Colon (tissue), 2 donors: ENCODE measurements around the gene MAMLD1.

Experiments
- FAIRE-seq: peaks from 2 replicates; lab custom pipeline; 2012; peaks lifted over from hg19 to GRCh38; lab: Jason Lieb, UNC
- donor health status: control.
- donor health status: control.

The MAMLD1 gene

GRCh38 chrX:150502979-150503897 is 140.1 kb downstream of the MAMLD1 start:
- FAIRE-seq, result no peak

DNA sequence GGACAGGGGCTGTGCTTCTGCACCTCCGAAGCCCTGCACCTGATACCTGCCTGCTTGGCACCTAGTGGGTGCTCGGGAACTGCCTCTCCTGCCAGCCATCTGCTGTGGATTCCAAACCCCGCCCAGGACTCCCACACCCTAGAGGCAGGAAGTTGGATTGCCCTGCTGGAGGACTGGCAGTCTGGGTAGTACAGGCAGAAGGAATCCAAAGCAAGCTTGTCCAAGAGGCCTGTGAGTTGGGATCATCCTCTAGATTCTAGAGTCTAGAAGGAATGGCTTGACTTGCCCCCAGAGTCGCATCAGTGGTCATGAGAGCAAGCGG is 140.7 kb downstream of the MAMLD1 start:
- no peak for FAIRE-seq

DNA sequence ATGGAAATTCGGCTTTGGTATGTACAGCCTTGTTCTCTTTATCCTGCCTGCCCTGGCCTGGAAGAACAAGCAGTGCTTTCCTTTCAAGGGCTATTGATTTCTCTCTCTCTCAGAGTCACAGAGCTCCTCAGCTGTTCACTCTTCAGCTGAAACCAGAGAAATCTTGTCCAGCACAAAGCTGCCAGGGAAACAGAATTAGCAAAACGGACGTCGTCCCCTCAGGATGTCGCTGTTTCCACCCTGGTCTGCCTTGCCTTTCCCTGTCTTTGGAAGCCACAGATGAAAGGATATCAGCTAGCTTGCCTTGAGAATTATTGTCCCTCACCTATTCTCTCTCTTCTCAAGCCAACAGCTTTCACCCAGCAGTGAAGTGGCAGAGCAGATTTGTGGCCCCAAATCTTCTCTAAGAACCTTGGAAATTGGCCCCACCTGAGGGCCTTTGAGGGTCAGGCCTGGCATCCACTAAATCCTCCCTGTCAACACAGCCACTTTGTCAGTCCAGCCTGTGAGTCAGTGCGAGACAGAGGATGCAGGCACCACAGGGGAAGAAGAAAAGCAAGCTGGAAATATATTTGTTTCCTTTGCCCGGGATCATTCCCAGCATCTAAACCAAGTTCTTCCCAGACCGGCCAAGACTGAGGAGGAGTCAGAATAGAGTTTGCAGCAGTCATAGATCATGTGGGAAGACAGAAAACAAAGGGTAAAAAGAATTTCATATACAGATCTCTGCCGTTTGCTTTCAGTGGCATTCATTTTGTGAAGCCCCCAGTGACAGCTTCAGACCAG is 141.5 kb downstream of the MAMLD1 start:
- FAIRE-seq, result no peak

DNA sequence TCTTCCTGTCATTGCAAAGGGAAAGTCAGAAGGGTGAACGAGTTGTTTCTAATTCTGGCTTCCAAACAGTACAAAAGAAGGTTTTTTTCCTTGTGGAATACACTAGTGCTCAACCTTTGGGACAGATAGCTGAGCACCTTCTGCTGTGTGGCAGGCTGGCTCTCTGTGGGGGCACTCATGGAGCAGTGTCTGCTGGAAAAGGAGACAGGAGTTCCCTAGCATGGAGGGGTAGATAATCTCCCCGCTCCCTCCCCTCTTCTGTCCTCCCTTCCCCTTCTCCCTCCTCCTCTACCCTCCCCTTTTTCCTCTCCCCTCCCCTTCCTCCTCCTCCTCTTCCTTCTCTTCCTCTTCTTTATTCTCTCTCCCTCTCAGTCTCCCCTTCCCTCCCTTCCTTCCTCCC is 142.9 kb downstream of the MAMLD1 start:
- no peak for FAIRE-seq

DNA sequence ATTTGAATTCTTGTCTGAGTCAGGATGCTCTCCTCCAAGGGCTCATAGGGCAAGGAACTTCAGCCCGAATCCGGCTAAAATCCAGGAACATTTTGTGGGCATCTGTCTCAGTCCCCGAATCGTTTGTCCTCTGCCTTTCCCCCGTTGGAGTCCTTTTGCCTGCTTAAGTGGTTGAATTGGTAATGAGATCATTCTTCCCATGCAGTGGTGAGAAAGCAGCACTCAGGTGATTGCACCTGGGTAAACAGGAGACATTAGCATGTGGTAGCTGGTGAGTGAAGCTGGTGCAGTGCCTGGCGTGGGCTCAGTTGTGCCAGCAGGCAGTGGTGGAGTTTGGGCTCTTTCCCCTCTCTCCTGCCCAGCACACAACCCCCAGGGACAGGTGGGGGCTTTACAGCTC is 143.4 kb downstream of the MAMLD1 start:
- no peak for FAIRE-seq

- no peak for FAIRE-seq
Observed at GRCh38 chrX:150507251-150507856, 144.2 kb downstream of the MAMLD1 start.

DNA sequence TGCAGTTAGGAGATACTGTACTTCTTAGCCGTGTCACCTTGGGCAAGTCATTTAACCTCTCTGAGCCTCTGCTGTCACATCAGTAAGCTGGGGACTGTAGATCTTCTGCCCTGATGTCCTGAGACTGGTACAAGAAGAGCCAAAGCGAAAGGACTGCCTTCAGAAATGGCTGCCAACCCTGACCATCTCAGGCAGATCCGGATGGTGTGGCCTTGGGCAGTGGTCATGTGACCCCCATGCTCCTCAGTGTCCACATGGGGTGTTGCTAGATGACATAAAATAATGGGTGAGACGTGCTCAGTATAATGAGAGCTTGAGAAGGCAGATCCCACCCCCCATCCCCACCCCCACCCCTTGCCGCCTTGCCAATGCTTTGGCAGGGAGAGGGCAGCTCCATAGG is 144.9 kb downstream of the MAMLD1 start:
- no peak for FAIRE-seq

DNA sequence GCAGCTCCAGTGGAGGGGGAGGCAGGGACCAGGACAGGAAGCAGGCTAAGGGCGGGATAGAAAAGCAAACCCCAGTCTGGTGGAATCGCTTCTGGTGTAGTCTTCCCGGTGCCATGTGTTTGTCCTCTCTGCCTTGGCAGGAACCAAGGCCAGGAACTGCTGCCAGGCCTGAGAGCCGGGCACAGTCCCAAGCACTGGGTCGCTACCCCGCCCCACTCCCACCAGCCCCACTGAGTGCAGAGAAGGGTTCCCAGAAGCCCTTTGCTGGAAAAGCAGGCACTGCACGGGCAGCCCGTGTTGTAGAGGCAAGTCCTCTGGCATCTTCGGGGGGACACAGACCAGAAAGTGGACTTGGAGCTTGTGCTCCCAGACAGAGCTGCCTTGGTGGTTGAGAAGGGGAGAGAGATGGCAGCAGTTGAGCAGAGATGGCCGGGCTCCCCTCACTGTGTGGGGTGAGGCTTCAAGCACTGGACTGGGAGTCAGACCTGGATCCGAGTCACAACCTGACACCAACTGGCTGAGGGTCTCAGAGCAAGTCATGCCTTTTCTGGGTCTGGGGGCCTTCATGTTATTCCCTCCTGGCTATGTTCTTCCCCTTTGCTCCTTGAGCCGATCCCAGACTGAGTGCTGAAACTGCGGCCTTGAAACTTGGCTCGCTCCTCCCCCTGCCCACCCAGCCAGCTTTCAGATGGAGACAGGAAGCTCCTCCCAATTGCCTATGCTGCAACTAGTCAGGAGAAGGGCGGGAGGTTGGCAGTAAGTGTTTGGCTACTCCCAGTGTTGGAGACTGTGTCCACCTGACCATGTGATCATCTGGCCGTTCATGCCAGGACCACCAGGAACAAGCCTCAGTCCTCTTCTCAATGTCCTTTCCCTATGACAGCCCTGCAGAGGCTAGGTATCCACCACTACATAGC is 145.6 kb downstream of the MAMLD1 start:
- FAIRE-seq, result no peak

DNA sequence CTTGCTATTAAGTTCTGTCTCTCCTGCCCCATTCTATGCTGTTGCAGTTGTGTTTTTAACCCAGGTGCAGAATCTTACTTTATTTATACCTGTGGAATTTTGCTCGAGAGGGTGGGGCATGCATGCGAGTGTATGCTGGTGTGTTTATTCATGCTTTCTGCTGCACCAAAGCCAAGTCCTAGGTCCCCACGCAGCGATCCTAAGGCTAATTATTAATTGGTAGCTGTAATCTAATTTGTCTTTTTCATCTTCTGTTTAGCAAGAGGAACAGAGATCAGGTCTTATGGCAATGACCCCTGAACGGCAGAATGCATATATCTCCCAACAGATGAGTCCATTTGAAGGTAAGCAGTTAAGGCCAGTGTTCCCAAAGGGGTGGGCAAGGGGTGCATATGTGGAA is 146.6 kb downstream of the MAMLD1 start:
- no peak for FAIRE-seq

DNA sequence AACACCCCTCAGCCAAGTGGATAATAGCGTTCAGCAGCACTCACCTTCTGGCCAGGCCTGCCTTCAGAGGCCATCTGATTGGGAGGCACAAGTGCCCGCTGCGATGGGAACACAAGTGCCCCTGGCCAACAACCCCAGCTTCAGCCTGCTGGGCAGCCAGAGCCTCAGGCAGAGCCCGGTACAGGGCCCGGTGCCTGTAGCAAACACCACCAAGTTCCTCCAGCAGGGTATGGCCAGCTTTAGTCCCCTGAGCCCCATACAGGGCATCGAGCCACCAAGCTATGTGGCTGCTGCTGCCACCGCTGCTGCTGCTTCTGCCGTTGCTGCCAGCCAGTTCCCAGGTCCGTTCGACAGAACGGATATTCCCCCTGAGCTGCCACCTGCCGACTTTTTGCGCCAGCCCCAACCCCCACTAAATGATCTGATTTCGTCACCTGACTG is 149.4 kb downstream of the MAMLD1 start:
- no peak for FAIRE-seq

DNA sequence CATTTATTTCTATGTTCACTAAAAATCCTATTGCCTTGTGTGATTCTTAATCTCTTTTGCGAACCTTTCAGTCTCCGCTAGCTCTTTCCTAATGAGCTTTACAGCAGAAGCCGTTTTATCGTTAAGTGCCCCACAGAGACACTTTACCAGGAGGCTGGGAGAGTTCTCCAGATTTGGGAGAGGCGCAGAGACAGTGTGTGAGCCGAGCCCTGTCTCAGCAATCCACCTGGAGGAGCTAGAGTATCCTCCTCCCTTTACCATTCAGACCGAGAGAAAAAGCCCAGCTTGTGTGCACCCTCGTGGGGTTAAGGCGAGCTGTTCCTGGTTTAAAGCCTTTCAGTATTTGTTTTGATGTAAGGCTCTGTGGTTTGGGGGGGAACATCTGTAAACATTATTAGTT is 150.4 kb downstream of the MAMLD1 start:
- FAIRE-seq, result no peak

DNA sequence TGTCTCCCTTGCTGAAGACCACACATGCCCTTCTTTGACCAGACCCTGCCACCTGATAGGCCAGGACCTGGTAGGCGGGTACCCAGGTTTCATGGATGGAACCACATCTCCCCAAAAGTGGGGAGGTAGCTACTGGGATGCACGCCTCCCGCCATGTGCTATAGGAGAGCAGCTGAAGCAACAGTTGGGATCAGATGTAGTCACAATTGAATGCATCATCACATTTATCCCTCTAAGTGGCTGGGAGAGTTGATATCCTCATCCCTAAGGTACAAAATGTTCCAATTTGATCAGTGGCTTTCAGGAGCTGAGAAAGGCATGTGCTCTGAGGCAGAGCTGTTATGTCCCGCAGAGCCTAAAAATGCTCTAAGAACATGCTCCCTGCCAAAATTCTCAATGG is 151.3 kb downstream of the MAMLD1 start:
- FAIRE-seq, result no peak

- FAIRE-seq, result no peak
Observed at GRCh38 chrX:150515801-150516200, 152.7 kb downstream of the MAMLD1 start.

GRCh38 chrX:150517303-150517910 is 154.3 kb downstream of the MAMLD1 start:
- FAIRE-seq, result no peak

GRCh38 chrX:150522494-150522893 is 159.4 kb downstream of the MAMLD1 start:
- no peak for FAIRE-seq

DNA sequence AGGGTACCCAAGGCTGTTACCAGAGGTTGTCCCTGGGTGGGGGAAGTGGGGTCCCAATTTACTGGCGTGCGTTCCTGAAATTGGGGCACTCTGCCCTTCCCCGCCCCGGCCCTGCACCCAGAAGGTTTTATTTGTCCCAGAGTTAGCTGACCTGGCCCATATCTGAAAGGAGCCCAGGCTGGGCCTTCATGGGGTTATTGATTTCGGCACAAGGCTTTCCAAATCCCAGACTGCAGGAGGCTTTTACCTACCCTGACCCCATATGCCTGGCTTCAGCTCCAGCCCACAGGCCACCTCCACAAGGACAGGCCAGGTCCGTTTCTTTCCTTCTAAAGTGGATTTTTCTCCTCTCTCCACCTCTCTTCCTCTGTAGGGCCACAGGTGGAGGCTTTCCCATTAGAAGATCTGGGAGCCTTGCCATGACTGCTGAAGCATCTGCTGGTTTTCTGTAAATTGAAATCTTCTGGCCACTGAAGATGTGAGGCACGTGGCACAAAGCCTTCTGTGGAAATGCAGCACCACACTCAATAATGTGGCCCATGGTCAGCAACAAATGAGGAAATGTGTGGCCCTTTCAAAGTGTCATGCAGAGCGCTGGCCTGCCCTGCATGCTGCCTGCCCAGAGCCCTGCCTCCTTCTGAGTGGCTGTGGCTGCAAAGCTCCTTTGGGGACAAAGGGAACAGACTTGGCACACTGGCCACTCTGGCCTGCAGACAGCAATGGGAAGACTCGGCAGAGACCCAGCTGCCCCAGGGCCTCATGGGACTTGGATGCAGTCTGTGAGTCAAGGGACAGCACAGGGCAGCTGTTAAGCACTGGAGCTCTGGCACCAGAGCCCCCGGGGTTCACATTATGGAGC is 162.2 kb downstream of the MAMLD1 start:
- FAIRE-seq, result no peak

DNA sequence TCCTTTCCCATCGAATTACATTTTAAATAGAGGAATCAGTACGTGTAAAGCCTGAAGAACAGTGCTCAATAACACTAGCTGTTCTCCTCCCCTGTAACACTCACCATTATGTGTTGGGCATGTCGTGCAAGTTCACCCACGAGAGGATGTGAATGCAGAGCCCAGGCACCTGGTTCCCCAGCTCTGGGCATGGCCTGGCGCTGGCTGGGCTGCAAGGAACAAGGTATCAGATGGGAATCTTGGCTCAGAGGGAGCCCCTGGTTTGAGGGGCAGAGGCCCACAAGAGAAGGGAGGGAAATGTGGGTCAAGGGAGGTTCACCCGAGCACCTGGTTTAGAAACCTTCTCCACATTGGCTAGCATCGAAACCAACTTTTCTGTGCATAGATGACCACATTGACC is 163.6 kb downstream of the MAMLD1 start:
- no peak for FAIRE-seq

DNA sequence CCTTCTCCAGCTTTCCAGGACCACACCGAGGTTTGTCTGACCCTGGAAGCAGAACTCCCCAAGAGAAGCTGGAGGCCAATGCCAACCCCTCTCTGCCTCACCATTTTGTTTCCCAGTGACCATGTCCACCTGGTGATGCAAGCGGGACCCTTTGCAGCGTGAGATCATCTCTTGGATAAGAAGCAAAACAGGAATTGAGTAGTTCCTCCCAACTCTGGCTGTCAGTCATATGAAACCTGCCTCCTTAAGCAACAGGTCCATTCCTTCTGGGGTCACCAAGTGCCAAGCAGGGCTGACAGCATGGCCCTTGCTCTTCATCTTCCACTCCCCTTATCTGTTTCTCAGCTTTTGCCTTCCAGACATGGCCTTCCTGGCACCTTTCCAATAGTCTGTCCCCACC is 164.0 kb downstream of the MAMLD1 start:
- no peak for FAIRE-seq

GRCh38 chrX:150529587-150529986 is 166.5 kb downstream of the MAMLD1 start:
- no peak for FAIRE-seq

DNA sequence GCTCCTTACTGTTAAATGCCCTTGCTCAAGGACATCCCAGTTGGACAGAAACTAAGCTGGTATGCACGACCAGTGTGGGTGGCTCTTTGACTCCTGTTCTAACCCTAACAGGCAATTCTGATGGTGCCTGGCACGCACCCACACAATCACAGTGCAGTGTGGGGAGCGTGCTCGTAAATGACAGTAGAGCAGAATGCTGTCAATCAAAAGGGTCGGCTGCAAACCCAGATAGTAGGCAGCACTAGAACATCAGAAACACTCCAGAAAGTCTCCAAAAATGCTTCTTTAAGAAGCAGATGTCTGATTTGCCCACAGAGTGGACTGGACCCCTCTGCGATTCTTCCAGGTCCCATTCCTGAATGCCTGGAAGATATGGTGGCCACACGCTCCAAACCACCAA is 167.7 kb downstream of the MAMLD1 start:
- no peak for FAIRE-seq

DNA sequence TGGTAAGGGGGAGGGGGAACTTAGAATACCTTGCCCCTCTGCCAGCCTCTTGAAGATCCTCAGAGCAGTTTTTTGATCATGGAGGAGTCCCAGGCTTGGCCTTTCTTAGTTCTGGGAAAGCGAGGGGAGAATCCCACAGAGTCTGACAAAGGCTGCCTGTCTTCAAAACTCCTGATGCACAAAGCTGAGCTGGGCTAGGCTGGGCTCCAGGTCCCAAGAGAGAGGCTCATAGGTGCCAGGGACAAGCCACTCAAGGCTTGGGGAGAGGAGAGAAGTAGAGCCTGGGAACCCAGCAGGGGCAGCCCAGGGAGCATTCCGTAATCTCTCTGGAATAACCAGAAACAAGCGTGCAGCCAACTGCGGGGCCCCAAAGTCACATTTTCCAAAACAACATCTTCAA is 168.3 kb downstream of the MAMLD1 start:
- no peak for FAIRE-seq
